HUES6 (cell line): ENCODE measurements around the gene TMEM171.

Experiments used
- H3K27ac ChIP-seq: 2 replicates; pipeline ENCODE4 v1.7.0; 2013; ENCODE audit warnings: low read depth, mild to moderate bottlenecking, low read length, inconsistent platforms
- H3K27me3 ChIP-seq: 2 replicates; pipeline ENCODE4 v1.6.1; 2013; ENCODE audit warnings: low read length; ENCODE audit not compliant: control insufficient read depth, insufficient read depth
- H3K36me3 ChIP-seq: 2 replicates; pipeline ENCODE4 v1.6.1; 2013; ENCODE audit warnings: low read length; ENCODE audit not compliant: control insufficient read depth, insufficient read depth
- H3K4me1 ChIP-seq: 2 replicates; pipeline ENCODE4 v1.6.1; 2013; ENCODE audit warnings: low read length; ENCODE audit not compliant: control insufficient read depth, insufficient read depth
- H3K4me3 ChIP-seq: 2 replicates; pipeline ENCODE4 v1.5.1; 2013; ENCODE audit warnings: low read depth, low read length
- H3K9ac ChIP-seq: one replicate; pipeline ENCODE4 v1.6.1; 2013; ENCODE audit warnings: mild to moderate bottlenecking, low read length
- H3K9me3 ChIP-seq: 2 replicates; pipeline ENCODE4 v1.6.1; 2013; ENCODE audit warnings: low read depth, low read length; ENCODE audit not compliant: control insufficient read depth, insufficient read depth

TMEM171 gene

GRCh38 chr5:73121119-73121463 is 716 bp downstream of the TMEM171 start:
- H3K4me3 ChIP-seq: peak overlapping the region; percentile 80

GRCh38 chr5:73122875-73123810 is 2.8 kb downstream of the TMEM171 start:
- Histone ChIP-seq H3K36me3 (no peaks in the 10 kb centered on the region), H3K27me3 (peaks cover 54% of the 10 kb centered on the region), H3K4me1 (peaks cover 15% of the 10 kb centered on the region), H3K9ac (no peak overlapping the region), H3K9me3 (no peaks in the 10 kb centered on the region), H3K27ac (no peak overlapping the region), H3K4me3 (no peak overlapping the region)

More at GRCh38 chr5:73121119-73121463, 716 bp downstream of the TMEM171 start:
- Histone ChIP-seq H3K36me3 (no peaks in the 10 kb centered on the region), H3K27ac (no peak overlapping the region), H3K9ac (peak overlapping the region; percentile 46), H3K9me3 (peaks cover 4% of the 10 kb centered on the region; the same call in 1 of the 2 replicates), H3K27me3 (peaks cover 63% of the 10 kb centered on the region), H3K4me1 (peaks cover 15% of the 10 kb centered on the region)

GRCh38 chr5:73125289-73125688 is 4.9 kb downstream of the TMEM171 start:
- no peak overlapping the region for H3K27ac ChIP-seq
- peaks cover 32% of the 10 kb centered on the region for H3K27me3 ChIP-seq

GRCh38 chr5:73126381-73126780 is 6.0 kb downstream of the TMEM171 start:
- Histone ChIP-seq H3K9me3 (no peaks in the 10 kb centered on the region), H3K27me3 (peaks cover 21% of the 10 kb centered on the region), H3K4me1 (peaks cover 13% of the 10 kb centered on the region), H3K36me3 (no peaks in the 10 kb centered on the region), H3K27ac (no peak overlapping the region), H3K9ac (no peak overlapping the region), H3K4me3 (no peak overlapping the region)

More at GRCh38 chr5:73125289-73125688, 4.9 kb downstream of the TMEM171 start:
- H3K4me1 ChIP-seq: peaks cover 11% of the 10 kb centered on the region; the same call in 1 of the 2 replicates
- H3K9ac ChIP-seq: no peak overlapping the region
- H3K36me3 ChIP-seq: no peaks in the 10 kb centered on the region
- no peak overlapping the region for H3K4me3 ChIP-seq
- no peaks in the 10 kb centered on the region for H3K9me3 ChIP-seq

- Histone ChIP-seq H3K9ac (no peak overlapping the region), H3K27ac (no peak overlapping the region), H3K4me1 (peaks cover 13% of the 10 kb centered on the region)
Measured at GRCh38 chr5:73126957-73127356, 6.6 kb downstream of the TMEM171 start.

GRCh38 chr5:73129143-73129542 is 8.8 kb downstream of the TMEM171 start:
- Histone ChIP-seq H3K4me1 (peaks cover 10% of the 10 kb centered on the region), H3K9me3 (no peaks in the 10 kb centered on the region), H3K27ac (no peak overlapping the region), H3K36me3 (no peaks in the 10 kb centered on the region), H3K27me3 (0 out of 2 replicates have a peak, but pooled peaks cover under 1% of the 10 kb centered on the region), H3K4me3 (no peak overlapping the region), H3K9ac (no peak overlapping the region)

More at GRCh38 chr5:73126957-73127356, 6.6 kb downstream of the TMEM171 start:
- peaks cover 16% of the 10 kb centered on the region for H3K27me3 ChIP-seq
- no peak overlapping the region for H3K4me3 ChIP-seq
- no peaks in the 10 kb centered on the region for H3K9me3 ChIP-seq
- H3K36me3 ChIP-seq: no peaks in the 10 kb centered on the region

- H3K27me3 ChIP-seq: no peaks in the 10 kb centered on the region
- no peaks in the 10 kb centered on the region for H3K36me3 ChIP-seq
- H3K27ac ChIP-seq: no peak overlapping the region
- H3K9me3 ChIP-seq: no peaks in the 10 kb centered on the region
- H3K4me1 ChIP-seq: peaks cover 18% of the 10 kb centered on the region
- H3K9ac ChIP-seq: no peak overlapping the region
- no peak overlapping the region for H3K4me3 ChIP-seq
Measured at GRCh38 chr5:73130811-73131210, 10.4 kb downstream of the TMEM171 start.

- Histone ChIP-seq H3K9ac (no peak overlapping the region), H3K9me3 (no peaks in the 10 kb centered on the region), H3K27ac (no peak overlapping the region), H3K4me1 (peaks cover 28% of the 10 kb centered on the region), H3K36me3 (no peaks in the 10 kb centered on the region), H3K4me3 (no peak overlapping the region), H3K27me3 (0 out of 2 replicates have a peak, but pooled peaks cover 1% of the 10 kb centered on the region)
Measured at GRCh38 chr5:73131711-73132425, 11.5 kb downstream of the TMEM171 start.

- Histone ChIP-seq H3K9me3 (no peaks in the 10 kb centered on the region), H3K4me3 (no peak overlapping the region), H3K4me1 (peaks cover 28% of the 10 kb centered on the region), H3K36me3 (no peaks in the 10 kb centered on the region), H3K27ac (no peak overlapping the region), H3K27me3 (0 out of 2 replicates have a peak, but pooled peaks cover 3% of the 10 kb centered on the region), H3K9ac (no peak overlapping the region)
Measured at GRCh38 chr5:73132759-73133158, 12.4 kb downstream of the TMEM171 start.

- 0 out of 2 replicates have a peak, but pooled peaks cover 3% of the 10 kb centered on the region for H3K27me3 ChIP-seq
Measured at GRCh38 chr5:73135021-73135420, 14.6 kb downstream of the TMEM171 start.

More at GRCh38 chr5:73135021-73135420, 14.6 kb downstream of the TMEM171 start:
- H3K4me3 ChIP-seq: no peak overlapping the region
- H3K4me1 ChIP-seq: peaks cover 28% of the 10 kb centered on the region
- H3K9ac ChIP-seq: no peak overlapping the region
- no peaks in the 10 kb centered on the region for H3K9me3 ChIP-seq
- no peak overlapping the region for H3K27ac ChIP-seq
- H3K36me3 ChIP-seq: no peaks in the 10 kb centered on the region
